GM12864 (cell line): ENCODE measurements around the gene ACOT6.

ENCODE experiments used
- DNase-seq: peaks from one replicate; pipeline ENCODE4 v3.0.0-alpha.2; 2011; ENCODE audit warnings: low read depth
- H3K4me3 ChIP-seq: 2 replicates; pipeline ENCODE4 v1.5.1; 2011; ENCODE audit warnings: mild to moderate bottlenecking, low read depth, low read length, control low read depth
- CTCF ChIP-seq: IDR thresholded peaks from 2 replicates; pipeline ENCODE4 v1.5.1; 2011; ENCODE audit warnings: low read depth, mild to moderate bottlenecking, moderate library complexity, low read length, control low read depth, inconsistent platforms; ENCODE audit errors: missing control alignments

Gene ACOT6

GRCh38 chr14:73616831-73617230 is 4.5 kb downstream of the ACOT6 start:
- no peak for TF ChIP-seq CTCF
- no peak for DNase-seq
- H3K4me3 ChIP-seq = no peak overlapping the region

DNA sequence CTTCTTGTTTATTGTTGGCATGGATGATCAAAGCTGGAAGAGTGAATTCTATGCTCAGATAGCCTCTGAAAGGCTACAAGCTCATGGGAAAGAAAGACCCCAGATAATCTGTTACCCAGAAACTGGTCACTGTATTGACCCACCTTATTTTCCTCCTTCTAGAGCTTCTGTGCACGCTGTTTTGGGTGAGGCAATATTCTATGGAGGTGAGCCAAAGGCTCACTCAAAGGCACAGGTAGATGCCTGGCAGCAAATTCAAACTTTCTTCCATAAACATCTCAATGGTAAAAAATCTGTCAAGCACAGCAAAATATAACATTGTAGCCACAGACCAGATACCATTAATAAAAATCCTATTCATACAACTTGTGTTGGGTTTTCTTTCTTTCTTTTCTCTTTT is 7.2 kb downstream of the ACOT6 start:
- no peak for TF ChIP-seq CTCF
- H3K4me3 ChIP-seq = no peak overlapping the region
- DNase-seq = no peak

DNA sequence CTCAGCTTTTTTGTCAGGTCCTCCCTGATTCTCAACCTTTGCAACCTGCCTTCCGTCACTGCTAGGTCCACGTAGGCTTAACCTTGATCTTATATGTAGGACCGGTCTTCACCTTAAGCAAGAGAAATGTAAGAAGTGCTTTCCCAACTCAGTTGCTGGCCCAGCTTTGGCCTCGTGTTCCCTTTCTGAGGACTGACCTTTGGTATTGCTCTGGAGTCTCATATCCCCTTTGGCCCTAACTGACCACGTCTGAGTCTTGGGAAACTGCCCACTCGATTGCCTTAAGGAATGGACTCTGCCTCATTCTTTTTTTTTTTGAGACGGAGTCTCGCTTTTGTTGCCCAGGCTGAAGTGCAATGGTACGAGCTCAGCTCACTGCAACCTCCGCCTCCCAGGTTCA is 8.0 kb downstream of the ACOT6 start:
- H3K4me3 ChIP-seq = no peak overlapping the region
- no peak for TF ChIP-seq CTCF
- no peak for DNase-seq

DNA sequence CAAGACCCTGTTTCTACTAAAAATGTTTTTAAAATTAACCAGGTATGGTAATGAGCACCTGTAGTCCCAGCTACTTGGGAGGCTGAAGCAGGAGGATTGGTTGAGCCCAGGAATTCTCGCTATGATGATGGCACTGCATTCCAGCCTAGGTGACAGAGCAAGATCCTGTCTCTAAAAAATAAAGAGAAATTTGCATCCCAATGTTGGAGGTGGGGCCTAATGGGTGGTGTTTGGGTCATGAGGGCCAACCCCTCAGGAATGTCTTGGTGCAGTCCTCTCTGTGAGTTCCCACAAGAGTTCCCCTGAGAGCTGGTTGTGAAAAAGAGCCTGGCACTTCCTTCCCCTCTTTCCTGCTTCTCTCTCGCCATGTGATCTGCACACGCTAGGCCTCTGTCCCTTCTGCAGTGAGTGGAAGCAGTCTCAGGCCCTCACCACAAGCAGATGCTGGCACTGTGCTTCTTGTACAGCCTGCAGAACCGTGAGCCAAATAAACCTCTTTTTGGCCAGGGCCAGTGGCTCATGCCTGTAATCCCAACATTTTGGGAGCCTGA is 11.3 kb downstream of the ACOT6 start:
- TF ChIP-seq CTCF = no peak
- no peak overlapping the region for H3K4me3 ChIP-seq
- DNase-seq = no peak

DNA sequence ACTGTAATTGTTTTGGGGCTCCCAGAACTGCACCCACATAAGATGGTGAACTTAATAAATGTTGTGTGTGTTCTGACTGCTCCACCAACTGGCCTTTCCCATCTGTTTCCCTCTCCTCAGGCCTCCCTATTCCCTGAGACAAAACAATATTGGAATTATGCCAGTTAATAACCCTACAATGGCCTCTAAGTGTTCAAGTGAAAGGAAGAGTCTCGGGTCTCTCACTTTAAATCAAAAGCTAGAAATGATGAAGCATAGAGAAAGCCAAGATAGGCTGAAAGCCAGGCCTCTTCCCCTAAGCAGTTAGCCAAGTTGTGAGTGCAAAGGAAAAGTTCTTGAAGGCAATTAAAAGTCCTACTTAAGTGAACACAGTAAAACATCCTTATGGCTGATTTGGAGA is 13.4 kb downstream of the ACOT6 start:
- no peak for DNase-seq
- no peak overlapping the region for H3K4me3 ChIP-seq
- no peak for TF ChIP-seq CTCF

DNA sequence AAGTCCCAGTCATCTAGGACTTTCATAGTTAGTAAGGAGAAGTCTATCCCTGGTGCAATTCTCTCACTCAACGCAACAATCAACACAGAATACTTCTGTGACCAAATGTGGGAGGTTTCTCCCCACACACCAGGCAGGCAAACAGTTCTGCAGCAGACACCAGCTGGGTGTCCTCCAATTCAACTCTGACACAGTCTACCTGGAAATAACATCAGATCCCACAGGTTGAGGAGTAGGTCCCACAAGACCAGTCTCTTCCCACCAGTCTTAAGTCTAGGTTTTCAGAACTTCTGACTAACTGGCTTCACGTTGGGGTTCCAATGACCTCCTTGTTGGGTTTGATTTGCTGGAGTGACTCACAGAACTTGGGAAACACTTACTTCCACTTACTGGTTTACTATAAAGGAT is 14.8 kb downstream of the ACOT6 start:
- DNase-seq = no peak
- no peak for TF ChIP-seq CTCF
- H3K4me3 ChIP-seq = no peak overlapping the region

- no peak overlapping the region for H3K4me3 ChIP-seq
- TF ChIP-seq CTCF = no peak
- no peak for DNase-seq
Measured at GRCh38 chr14:73630009-73630780, 17.9 kb downstream of the ACOT6 start.
